Measurements from ENCODE around the gene ATP5ME.
"Not testable (repeated sequence)": the region's sequence is repeated elsewhere in the genome, so short reads cannot be mapped to it uniquely, and the experiment has no call there.

The ATP5ME gene

DNA sequence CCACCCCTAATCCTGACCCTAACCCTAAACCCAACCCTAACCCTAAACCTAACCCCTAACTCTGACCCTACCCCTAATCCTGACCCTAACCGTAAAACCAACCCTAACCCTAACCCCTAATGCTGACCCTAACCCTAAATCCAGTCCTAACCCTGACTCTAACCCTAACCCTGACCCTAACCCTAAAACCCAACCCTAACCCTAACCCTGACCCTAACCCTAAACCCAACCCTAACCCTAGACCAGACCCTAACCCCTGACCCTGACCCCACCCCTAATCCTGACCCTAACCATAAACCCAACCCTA is 30.8 kb upstream of the ATP5ME start:
- DNase-seq: no peak

DNA sequence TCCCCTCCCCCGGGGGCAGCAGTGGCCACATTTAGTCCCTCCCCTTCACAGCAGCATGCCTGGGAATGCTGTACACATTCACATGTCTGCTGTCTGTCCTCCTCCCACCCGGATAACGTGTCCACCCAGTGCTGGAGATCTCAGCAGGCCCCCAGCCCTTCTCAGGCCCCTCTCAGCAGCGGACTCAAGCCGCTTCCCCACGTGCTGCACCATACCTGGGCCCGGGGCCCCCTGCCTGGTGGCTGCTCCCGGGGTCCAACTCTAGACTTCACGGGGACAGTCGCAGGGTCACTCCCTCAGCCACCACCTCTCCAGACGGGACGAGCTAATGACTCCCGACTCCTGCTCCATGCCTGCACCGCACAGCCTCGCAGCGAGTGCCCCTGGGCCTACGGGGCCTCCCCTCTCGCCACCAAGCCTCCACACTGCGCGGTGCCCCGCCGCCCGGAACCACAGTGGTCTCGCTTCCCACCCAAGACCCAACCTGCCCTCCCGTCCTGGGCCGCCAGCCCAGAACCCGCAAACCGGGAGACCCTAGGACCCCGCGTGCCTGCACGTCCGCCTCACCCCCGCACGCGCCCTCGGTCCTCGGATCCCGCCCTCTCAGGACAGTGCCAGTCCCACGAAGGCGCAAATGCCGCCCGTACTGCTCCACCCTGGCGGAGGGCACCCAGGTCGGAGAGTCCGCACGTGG is 30.3 kb upstream of the ATP5ME start:
- DNase-seq: no peak

DNA sequence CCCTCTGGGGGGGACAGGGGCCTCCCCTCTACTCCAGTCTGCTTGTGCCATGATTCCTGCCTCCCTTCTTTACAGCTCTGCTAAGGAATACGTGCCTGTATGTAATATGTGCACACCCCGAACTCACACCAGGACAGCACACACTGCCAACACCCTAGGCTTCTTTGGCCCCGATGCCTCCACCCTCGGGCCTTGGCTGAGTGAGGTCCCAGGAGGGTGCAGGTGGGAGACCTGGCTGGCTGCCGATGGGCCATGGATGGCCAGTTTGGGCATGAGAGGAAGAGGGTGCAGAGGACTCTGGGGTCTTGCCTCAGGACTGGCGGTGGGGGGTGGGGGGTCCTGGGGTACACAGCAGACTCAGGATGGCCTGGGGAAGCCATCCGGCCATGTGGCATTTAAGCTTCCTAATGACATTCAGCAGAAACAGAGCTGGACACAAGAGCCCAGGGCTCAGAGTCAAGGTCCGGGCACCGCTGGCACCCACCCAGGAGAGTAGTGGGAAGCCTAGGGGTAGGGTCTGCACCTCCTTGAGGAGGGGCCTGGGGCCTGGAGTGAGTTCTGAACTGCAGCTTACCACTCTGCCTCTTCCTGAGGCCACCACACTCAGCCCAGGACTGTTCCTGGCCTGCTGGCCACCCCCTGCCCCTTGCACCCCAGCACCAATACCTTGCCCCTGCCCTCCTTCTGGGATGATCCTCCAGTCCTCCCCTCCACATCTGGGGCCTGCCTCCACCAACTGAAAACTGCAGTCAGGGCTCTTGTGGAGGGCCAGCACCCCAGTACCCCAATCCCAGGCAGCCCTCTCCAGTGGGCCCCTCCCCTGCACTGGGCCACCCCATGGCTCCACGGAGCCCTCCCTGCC is 29.5 kb upstream of the ATP5ME start:
- no peak for DNase-seq

DNA sequence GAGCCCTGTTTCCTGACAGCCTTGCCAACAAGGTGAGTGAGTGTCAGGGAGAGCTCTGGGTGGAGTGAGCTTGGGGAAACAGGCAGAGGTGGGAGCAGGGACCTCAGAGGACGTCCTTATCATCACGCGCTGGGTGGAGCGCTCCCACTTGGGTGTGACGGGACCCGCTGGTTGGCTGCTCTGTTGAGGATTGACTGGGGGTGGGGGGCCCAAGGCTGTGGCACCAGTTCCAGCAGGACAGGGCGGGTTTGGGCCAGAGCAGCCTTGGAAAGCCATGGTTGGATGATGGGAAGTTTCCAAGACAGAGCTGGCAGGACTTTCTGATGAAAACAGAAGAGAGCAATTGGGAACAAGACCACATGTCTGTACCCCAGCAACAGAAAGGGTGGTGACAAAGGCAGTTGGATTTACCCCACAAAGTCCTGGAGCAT is 28.6 kb upstream of the ATP5ME start:
- no peak for DNase-seq

DNA sequence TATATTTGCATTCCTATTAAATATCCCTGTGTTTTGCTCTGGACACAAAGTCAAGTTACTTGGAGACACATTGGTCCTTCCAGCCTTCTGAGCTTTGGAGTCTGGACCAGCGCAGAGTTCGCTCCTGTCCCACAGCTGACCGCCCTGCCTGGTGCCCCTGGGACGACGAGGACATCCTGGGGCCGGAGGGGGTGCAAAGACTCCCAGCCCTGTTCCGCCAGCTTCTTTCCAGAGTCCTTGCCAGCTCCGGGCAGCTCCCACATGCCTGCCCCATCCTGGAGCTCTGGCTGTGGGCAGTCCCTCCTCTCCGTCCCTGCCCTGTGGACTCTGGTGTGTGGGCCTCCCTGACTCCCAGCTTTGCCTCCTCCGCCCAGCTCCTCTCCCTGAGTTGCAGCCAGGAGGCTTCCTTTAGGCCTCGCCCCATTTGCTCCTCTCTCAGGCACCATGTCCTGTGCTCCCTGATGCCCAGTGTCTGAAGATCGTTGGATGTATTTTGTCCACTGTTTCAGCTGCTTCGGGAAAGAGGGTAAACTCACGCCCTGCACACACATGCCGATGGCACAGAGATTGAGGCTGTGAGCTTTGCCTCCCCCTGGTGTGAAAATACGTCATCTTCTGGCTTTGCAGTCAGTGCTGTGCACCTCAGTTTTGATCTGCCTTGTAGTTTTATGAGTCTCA is 26.6 kb upstream of the ATP5ME start:
- DNase-seq: no peak

DNA sequence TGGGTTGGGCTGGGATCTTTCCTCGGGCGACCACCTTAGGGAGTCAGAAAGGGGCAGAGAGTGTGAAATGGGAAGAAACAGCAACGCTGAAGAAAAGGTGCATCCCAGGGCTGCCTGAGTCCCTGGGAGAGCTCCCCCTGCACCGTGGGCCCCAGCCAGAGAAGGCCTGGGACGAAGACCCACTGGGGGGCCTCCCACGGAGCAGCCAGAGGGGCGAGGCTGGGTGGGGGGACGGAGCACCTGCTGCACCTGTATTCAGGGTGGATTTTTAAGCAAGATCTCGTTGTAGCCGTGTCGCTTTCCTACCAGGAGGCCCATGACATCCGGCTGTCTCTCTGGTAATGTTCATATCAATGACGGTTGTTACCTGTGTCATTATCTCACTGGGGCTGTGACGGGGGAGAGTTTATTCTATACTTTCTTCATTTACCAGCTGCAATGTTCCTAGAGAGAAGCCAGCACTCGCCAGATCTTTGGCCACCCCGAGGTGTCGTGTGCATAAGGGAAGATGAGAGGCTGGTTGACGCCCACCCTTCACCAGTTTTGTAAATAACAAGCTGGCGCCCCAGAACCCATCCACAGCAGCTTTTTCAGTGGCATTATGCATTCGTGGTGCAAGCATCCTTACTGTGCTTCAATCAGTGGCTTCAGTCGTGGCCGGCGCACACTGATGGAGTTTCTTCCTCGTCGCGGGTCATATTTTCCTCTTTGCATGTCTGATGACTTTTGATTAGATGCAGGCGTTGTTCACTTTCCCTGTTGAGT is 25.9 kb upstream of the ATP5ME start:
- no peak for DNase-seq

DNA sequence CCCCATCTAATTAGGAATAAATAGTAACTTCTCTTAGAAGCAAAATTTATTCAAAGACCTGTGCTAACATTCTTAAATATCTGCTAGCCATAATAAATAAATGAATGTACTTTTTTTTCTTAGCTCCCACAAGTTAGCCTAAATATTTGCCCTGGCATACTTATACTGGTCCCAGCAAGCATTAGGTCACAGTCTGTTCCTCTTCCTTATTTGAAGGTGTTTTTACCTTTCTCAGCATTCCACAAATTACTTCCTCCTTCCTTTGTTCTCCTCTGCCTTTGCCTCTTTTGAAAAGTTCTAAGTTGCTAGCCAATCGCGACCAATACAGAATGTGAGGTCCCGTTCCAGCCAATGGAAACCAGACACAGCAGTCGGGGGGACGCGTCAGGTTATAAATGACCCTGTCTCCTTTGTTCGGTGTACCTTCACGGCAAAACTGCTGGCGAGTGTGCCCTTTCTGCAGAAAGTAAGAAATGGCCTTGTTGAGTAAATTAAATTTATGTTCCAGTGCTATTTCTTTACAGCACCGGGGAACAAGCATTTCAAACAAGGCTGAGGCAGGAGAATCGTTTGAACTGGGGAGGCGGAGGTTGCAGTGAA is 20.4 kb upstream of the ATP5ME start:
- not testable (repeated sequence) for DNase-seq

DNA sequence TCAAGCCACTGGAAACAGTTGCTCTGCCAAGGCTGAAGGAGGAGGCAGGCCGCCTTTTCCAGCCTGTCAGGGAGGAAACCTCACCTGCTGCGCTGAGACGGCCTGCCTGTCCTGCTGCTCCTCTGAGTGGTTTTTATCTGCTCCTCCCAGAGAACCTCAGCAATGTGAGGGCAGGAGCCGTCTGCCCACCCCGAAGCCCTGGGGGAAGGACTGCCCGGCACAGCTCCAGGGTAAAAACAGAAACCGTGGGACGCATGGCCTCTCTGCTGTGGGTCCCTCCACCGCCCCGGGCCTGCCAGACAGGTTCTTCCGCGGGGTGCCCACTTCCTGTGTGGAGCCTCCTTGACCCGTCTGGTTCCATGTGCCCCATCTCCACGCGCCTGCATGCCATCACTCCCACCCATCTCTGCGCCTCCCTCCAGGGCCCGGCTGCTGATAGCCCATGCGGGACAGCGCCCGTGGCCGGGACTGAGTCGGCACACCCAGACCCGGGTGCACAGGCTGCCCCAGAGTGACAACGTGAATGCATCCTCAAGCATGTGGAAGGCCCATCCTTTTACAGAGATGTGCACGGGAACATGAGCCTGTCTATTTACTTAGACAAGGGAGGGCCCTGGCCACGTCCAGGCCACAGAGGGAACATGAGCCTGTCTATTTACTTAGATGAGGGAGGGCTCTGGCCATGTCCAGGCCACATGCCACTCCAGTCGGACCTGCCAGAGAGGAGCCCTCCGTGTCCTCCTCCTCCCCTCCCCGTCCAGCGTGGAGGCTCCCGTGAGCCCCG is 18.9 kb upstream of the ATP5ME start:
- DNase-seq: no peak

DNA sequence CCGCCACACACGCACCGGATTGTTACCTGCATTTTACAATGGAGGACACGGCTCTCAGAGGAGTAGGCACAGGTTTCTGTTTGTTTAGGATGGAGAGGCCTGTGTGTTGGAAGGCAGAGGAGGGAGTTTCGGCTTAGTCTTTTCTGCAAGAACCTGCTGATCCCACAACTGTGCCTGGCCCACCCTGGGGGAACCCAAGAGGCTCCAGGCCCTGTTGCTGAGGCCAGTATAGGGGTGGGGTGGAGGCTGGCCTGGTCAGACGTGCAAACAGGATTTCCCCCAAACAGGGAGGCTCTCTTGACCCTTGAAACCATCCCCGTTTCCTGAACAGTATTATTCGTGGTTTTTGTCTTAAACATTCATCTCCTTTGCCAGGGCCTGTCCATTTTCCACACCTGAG is 15.6 kb upstream of the ATP5ME start:
- no peak for DNase-seq

DNA sequence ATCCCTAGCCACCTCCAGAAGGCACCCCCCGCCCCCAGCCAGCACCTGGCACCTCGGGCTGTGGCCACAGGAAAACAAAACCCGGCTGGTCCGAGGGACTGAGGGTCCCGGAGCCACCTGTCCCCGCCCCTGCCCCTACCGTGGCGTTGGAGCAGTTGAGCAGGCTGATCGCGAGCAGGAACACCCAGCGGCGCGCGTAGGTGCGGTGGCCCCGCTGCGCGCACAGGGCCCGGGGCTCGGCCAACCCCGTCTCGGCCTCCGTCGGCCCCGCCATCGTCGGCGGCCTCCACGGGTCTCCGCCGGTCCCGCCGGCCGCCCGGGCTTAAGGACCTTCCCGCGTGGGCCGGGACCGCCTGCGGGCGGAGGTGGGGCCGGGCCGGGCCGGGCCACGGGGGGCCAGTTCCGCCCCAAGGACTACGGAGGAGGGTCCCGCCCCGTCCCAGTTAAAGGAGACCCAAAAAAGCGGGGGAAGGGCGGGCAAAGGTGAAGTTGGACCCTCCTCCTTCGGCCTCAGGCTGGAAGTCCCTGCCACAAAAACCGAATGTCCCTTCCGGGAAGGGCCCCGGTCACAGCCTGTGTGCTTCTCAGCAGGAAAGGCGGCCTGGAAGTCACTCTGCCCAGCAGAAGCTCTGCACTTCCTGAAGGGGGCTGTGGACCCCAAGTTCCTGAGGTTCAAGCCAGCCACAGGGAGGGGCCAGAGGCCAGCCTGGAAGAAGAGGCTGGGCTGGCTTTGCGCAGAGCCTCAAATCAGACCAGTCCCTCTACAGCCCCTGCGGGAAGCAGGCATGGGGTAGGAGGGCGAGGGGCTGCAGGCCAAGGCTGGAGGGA is 15.0 kb upstream of the ATP5ME start, which contains the start of gene SLC49A3:
SLC49A3 (minus strand) TSS at position 298 of the 828 bp plus-strand sequence; CDS start at position 274, 24 bp downstream.
- no peak for DNase-seq

DNA sequence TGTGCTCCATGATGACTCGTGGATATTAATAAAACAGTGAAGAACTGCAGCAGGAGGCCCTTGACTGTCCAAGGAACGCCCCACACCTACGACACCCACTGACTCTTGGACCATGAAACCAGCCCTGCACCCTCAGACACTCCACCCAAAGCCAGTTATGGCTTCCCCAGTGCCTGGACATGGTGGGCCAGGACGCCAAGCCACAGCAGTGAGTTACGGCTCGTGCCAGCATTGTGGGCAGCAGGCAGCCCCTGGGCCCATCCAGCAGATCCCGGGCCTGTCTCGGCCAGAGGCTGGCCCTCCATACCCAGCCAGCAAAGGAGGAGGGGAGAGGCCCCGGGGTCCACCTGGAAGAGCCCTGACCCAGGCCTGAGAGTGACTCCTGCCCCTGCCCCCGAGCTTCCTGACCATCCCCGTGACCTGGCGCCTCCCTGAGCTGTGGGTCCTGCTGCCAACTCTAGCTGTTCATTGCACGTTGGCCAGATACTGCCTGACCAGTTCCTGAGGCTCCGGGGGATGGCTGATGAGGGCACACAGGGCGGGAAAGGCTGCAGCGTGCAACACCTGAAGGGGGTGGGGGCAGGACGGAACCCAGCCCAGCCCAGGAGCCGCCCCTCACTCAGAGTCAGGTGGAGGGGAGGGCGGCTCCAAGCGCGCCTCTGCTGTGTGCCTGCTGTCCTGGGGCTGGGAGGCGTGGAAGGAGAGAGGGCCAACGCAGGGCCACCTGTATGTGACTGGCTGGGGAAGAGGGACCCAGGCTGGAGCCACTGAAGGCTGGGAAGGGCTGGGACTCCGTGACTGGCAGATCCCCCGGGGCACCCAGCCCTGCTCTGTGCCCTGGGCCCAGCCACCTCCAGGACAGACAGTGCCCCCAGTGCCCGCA is 14.1 kb upstream of the ATP5ME start:
- DNase-seq: no peak

DNA sequence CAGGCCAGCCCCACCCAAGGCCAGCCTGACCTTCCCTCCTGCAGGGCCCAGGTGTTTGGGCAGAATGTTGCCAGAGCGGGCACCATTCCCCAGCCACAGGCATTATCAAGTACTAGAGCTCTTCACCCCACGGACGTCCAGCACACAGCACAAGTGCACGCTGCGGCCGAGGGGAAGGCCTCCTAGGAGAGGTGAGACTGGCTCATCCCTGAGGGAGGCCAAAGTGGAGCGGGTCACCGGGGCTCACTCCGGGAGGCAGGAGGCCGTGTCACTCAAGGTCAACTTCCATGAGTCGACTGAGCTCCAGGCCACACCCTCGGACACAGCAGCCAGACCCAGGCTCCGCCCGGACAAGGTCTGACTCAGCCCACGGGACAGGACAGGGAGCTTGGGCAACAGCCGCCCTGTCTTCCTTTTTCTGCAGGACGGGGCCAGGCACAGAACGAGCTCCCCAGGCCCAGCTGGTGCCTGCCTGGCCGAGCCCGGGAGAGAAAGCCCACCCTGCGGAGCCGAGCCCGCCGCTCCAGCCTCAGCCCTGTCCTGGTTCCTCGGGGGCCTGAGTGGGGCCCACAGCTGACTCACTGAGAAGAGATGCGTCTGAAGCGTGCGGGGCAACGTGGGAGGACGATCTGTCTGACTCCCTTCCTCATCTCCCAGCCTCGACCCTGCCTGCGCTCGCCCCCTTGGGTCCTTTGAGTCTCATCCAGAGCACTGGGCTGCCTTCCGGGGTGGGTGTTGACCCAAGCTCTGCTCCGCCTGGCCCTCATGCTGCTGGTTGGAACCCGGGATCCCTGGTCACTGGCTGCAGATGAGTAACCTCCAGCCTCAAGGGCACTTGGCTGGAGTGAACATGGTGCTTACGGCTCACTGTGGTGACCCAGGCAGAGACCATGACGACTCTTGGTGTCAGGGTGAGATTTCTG is 13.2 kb upstream of the ATP5ME start:
- DNase-seq: no peak

DNA sequence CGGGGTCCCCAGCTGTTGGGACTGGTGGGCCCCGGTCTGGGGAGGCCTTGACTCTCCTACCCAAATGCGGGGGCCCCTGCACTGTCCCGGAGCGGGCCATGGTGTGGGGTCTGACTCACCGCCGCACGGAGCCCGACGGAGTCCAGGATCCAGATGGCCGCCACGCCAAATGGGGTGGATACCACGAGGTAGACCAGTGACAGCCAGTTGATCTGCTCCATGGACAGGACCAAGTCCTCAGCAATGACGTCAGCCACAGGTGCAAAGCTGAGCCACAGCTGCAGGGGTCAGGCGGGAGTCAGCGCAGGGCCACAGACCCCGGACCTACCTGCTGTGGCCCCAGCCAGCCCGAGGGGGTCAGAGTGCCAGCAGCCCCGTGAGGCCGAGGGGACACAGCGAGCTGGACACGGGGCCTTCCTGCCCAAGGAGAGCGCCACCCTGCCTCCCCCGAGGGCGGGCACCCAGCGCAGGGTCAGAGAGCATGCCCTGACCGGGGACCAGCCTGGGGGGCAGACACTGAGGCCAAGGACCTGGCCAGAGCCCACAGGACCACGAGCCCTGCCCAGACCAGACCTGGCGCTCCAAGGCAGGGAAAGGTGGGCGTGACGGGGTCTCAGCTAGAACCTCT is 12.5 kb upstream of the ATP5ME start:
- no peak for DNase-seq

DNA sequence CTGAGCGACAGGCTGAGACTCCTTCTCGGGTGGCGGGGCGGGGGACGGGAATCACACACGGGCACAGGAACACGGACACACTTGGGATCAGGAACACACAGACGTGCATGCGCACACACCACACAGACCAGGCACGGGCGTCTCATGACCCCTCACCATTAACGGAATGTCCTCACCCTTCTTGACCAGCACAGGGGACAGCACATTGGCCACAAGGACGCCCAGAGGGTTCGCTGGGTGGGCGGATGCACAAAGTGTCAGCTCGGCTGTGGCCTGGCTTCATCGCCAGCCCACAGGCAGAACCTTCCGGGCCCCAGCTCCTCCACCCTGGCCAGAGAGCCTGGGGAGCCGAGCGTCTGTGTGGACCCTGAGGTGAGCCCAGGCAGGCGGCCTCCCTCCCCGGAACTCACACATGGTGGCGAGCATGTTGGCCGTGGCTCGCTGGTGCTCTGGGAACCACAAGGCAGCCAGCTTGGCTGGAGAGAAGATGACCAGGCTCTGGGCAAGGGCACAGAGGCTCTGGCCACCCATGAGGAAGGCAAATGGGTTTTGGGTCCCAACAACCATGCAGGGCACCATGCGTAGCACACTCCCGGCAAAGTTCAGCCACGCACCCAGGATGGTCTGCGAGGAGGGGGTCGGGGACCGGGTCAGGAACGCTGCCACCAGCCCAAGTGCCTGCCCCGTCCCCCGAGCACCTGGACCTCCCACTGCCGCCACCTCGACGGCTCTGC is 11.8 kb upstream of the ATP5ME start:
- DNase-seq: no peak

DNA sequence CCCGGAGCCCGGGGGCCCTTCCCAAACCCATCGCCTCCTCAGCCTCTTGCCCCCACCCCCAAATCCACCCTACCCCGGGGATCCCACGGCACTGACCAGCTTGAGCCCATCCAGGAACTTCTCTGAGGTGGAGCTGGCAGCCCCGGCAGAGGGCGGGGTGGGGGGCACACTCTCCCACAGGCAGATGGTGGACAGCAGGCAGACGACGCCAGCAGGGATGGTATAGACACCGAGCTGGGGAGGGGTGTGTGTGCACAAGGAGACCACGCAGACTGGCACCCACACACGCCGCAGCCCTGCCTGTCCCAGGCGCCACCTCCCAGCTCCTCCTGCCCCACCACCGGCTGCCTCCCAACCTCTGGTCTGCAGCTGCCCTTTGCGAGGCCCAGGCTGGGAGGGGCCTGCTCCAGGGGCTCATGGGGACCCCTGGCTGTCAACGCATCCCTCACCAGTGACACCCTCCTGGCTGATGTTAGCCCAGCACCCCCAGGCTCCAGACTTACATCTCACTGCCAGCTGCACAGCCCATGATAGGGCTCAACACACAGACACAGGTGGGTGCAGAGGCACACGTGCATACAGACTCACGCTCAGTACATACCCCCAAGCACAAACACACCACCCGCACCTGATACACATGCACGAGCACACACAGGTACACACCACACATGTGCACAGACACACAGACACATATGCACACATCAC is 10.7 kb upstream of the ATP5ME start:
- no peak for DNase-seq

DNA sequence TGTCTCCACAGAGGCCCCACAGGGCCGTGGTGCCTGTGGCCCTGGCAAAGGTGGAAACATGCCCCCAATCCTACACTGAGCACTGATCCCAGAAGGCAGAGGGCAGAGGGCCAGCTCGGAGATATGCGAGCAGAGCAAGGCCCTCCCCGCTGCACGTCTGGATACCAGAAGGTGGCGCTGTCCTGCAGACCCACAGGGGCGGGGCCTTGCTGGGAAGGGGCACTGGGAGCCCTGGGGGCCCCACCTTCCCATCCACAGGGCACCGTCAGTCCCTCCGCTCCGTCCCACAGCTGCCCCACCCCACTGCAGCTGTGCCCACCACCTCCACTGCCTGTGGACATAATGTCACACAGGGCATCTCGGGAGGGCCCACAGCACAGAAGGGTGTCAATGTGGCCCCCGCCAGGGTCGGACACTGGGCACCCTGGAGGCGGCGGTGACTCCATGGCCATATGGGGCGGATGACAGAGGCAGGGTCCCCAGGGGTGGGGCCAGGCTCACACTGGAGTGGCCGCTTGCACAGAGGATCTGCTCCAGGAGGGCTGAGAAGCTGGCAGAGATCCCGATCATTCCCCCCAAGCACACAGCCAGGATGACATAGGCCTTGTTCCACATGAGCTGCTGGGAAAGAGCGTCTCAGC is 10.0 kb upstream of the ATP5ME start:
- peak; percentile 11 for DNase-seq

Measured in CD4-positive, alpha-beta T cell treated with Interleukin-4 for 4 hours (primary cell).